HEK293 (cell line): Measurements from ENCODE around the gene KCNQ4.

Experiments
- CTCF ChIP-seq: fragments of 450-650 bp; formaldehyde crosslinking; IDR thresholded peaks from 2 replicates; pipeline ENCODE4 v1.5.1; 2016; ENCODE audit warnings: missing biosample characterization, missing genetic modification characterization
- ELK4 ChIP-seq: IDR thresholded peaks from 2 replicates; pipeline ENCODE4 v1.6.1; 2011; ENCODE audit warnings: mild to moderate bottlenecking, low read depth, low read length, borderline replicate concordance
- ZNF175 ChIP-seq: fragments of 450-650 bp; formaldehyde crosslinking; IDR thresholded peaks from 2 replicates; pipeline ENCODE4 v1.5.1; 2016; ENCODE audit warnings: missing biosample characterization, missing genetic modification characterization
- ZNF391 ChIP-seq: fragments of 450-650 bp; formaldehyde crosslinking; IDR thresholded peaks from 2 replicates; pipeline ENCODE4 v1.5.1; 2016; ENCODE audit warnings: low read depth, missing biosample characterization, missing genetic modification characterization, borderline replicate concordance
- ZNF785 ChIP-seq: fragments of 450-650 bp; formaldehyde crosslinking; IDR thresholded peaks from 2 replicates; pipeline ENCODE4 v1.5.1; 2016; ENCODE audit warnings: missing biosample characterization, missing genetic modification characterization

GRCh38 chr1:40823983-40824382 lies 40.4 kb downstream of the KCNQ4 start:
- TF ChIP-seq CTCF (tag by site-specific recombination) (no peak), ZNF785 (no peak), ELK4 (no peak), ZNF391 (no peak), ZNF175 (no peak)
